HG02623 (cell line): ENCODE measurements around the gene RFC5.
"Not testable (repeated sequence)": the region's sequence is repeated elsewhere in the genome, so short reads cannot be mapped to it uniquely, and the experiment has no call there.

Experiments used
- ATAC-seq: cut with Tn5 transposase; IDR thresholded peaks from one replicate; pipeline ENCODE4 v1.9.1; 2021; ENCODE audit warnings: moderate library complexity; ENCODE audit not compliant: unreplicated experiment

The RFC5 gene, protein sequence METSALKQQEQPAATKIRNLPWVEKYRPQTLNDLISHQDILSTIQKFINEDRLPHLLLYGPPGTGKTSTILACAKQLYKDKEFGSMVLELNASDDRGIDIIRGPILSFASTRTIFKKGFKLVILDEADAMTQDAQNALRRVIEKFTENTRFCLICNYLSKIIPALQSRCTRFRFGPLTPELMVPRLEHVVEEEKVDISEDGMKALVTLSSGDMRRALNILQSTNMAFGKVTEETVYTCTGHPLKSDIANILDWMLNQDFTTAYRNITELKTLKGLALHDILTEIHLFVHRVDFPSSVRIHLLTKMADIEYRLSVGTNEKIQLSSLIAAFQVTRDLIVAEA

GRCh38 chr12:118016424-118017264 lies at the start of gene RFC5:
Gene RFC5 (plus strand): TSS chr12:118016703. CDS start chr12:118016828, 125 bp downstream.
- ATAC-seq, result peak; percentile 98

GRCh38 chr12:117967043-117967442 lies 49.5 kb upstream of the RFC5 start:
- ATAC-seq, result no peak

DNA sequence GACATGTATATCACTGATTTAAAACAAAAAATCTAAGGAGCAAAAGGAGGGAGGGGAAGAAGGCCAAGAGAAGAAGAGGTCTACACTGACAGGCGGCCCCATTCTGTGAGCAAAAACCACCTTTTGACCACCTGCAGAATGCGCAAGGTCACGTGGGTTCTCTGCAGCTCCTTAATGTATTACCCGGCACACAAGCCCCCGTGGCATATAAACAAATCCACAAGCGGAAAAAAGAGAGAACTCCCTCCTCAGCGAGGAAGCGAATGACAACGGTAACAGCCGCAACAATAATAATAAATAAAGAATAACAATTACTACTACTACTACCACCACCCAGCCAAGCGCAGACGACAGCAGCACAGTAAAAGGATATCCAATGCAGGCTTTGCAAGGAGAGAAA lies 49.0 kb upstream of the RFC5 start:
- no peak for ATAC-seq

DNA sequence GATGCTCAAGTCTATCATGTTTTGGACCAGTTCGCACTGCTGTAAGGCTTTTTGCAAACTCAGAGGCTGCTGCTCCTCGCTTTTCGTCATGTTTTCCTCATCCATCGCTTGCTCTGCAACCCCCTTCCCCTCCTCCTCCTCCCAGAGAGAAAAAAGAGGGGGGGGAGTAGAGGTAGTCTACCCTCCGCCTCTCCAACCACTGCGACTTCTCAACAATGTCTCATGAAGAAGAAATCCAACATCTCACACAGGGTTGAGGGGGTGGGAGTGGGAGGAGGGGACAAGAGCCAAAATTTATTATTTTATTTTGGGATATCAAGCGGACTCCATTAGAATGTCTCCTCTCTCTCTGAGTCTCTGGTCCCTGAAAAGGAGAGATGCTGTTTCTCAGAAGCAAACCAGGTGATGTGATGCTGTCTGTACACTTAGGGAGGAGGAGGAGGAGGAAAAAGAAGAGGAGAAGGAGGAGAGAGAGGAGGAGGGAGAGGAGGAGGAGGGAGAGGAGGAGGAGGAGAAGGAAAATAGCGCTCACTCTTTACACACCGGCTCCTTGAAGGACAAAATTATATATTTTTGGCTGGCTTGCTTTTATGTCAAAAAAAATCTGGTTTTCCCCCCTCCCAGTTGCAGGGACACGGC lies 48.2 kb upstream of the RFC5 start:
- no peak for ATAC-seq

- peak; percentile 50 for ATAC-seq
Measured at GRCh38 chr12:117968826-117969659, 47.5 kb upstream of the RFC5 start, which contains the start of gene KSR2. Gene KSR2 (minus strand): TSS chr12:117968990. CDS start chr12:117968255, 735 bp downstream.

DNA sequence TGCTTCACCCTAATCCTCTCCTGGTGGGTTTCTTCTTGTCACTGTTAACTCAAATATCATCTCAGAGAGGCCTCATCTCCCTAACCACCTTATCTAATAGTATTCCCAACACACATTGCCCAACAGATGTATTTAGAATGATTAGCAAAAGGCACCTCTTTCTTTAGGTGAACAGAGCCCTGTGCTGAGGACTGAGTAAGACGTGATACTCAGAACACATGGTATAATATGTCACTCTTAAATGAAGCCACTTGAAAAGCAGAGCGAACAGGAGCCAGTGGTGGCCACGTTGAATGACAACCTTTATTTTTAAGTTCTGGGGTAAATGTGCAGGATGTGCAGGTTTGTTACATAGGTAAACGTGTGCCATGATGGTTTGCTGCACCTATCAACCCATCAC lies 46.2 kb upstream of the RFC5 start:
- ATAC-seq, result no peak

DNA sequence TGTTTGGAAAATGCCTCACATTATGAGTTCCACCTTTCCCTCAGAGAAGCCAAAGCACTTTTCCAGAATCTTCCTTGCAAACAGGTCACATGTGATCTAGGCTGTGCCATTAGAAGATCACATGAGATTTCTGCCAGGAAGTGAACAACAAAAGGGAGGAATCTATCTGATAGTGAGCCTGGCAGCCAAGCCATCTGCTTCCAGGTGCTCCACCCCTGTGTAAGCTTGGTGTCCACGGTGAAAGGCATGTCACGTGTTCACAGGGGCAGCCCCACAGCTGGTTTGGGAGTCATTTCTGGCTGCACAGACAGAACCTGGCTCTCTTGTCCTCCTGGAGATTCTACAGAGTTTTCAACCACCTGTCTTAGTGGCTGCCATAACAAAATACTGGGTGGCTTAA lies 44.2 kb upstream of the RFC5 start:
- no peak for ATAC-seq

DNA sequence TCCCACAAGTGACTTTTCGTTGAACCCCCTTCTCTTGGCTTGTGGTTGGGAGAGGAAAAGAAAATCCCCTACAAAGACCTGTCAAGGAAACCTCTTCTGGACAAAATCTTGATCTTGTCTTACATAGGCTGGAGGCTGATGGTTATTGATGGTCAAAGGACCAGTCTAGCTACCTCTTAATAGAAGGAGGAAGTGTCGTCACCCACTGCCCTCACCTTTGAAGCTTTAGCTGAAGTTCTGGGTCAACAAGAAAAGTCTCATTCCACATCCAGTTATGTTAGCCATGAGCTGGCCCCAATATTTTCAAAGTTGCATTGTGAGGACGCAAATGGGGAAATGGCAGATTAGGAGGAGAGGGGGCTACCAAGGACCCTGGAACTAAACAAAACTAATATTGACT lies 41.5 kb upstream of the RFC5 start:
- no peak for ATAC-seq

GRCh38 chr12:117977373-117977772 lies 39.1 kb upstream of the RFC5 start:
- no peak for ATAC-seq

DNA sequence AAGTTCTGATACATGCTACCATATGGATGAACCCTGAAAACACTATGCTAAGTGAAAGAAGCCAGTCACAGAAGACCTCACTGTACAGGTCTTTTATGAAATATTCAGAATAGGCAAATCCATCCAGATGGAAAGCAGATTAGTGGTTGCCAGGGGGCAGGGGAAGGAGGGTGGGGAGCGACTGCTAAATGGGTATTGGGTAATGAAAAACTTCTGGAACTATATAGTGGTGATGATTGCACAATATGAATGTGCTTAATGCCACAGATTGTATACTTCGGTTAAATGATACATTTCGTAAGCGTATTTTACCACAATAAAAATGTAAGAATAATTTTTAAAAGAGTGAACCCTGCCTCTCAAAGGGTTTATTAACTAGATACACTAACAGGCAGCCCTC lies 35.9 kb upstream of the RFC5 start:
- ATAC-seq, result no peak

DNA sequence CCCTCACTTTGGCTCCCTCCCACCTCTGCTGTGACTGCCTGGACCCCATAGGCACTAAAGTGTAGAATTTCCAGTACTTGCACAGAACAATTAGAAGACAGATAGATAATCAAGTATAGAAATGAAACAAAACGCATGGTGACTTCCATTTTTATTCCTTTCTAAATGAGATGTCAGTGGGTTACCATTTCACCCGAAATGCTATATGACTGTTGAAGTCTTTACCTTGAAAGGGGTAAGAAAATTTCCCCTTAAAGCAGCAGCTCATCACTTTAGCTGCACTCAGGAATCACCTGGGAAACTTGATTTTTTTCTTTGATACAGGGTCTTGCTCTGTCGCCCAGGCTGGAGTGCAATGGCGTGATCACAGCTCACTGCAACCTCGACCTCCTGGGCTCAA lies 35.2 kb upstream of the RFC5 start:
- no peak for ATAC-seq

GRCh38 chr12:117985182-117985581 lies 31.3 kb upstream of the RFC5 start:
- ATAC-seq, result no peak

- no peak for ATAC-seq
Measured at GRCh38 chr12:117986705-117987469, 29.6 kb upstream of the RFC5 start.

DNA sequence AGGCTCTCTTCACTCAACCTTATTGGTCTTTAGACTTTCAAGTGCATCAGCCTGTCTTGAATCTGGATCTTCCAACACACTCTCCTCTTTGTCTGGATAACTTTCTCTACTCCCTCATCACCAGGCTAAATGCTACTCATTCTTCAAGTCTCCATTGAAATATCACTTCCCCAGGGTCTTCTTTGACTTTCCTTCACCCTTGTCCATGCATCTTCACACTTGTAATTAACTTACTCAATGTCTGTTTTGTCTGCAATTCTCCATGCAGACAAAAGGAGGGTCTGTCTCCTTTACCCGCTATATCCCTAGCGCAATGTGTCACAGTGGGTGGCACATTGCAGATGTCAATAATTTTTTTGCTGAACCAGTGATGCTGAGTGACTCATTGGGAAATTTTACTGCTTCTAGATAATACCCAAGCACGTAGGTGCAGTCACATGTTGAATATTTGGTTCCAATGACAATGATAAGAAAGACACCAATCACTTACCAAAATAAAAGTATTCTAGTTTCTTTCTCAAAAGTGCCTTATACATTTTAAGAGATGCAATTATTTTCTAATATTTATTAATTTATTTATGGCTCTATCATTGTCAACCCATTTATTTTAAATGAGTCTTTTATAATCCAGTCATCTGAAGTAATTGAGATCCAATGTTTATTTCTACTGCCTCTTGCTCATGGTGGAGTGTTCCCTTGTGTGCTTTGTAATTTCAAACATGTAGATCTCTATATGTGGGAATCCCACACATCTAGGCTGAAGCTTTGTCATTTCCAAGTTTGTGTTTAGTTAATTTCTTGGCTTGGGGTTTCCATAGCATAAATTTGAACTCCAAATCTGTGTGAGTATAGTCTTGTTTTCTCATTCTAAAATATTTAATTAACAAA lies 21.7 kb upstream of the RFC5 start:
- ATAC-seq, result no peak

DNA sequence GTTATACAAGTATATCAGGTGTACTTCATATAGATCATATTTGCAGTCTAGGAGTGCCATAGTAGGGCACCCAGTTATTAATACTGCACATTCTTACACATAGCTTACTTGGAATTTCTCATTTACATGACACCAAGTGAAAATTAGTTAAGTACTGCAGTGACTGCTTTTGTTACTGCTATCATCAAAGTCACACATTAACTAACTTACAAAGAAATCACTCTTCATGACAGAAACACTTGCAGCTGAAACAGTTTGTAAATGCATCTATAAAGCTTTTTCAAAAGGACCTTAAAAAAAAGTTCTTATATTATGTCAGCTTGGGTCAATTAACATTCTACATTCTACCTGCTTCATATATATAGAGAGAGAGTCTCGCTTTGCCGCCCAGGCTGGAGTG lies 17.8 kb upstream of the RFC5 start:
- ATAC-seq, result no peak

DNA sequence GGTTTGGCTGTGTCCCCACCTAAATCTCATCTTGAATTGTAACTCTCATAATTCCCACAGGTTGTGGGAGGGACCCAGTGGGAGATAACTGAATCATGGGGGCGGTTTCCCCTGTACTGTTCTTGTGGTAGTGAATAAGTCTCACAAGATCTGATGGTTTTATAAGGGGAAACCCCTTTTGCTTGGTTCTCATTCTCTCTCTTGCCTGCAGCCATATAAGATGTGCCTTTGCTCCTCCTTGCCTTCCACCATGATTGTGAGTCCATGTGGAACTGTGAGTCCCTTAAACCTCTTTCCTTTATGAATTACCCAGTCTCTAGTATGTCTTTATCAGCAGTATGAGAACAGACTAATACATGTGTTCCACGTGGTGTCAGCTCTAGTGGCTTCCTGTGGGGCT lies 16.7 kb upstream of the RFC5 start:
- ATAC-seq, result not testable (repeated sequence)

DNA sequence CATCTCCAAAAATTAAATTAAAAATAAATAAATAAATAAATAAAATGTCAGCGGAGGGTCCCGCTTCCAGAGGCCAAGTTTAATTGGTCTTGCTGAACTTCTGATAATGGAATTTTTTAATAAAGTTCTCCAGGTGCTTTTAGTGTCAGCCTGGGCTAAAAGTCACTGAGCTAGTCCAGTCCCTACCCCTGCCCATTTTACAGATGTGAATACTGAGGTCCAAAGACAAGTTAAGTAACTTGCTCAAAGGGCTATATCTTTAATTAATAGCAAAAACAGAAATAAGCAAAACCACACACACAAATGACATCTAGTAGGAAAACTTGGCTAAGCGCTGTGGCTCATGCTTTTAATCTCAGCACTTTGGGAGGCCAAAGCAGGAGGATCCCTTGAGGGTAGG lies 5.6 kb upstream of the RFC5 start:
- no peak for ATAC-seq

- ATAC-seq, result no peak
Measured at GRCh38 chr12:118011377-118011776, 5.1 kb upstream of the RFC5 start.

DNA sequence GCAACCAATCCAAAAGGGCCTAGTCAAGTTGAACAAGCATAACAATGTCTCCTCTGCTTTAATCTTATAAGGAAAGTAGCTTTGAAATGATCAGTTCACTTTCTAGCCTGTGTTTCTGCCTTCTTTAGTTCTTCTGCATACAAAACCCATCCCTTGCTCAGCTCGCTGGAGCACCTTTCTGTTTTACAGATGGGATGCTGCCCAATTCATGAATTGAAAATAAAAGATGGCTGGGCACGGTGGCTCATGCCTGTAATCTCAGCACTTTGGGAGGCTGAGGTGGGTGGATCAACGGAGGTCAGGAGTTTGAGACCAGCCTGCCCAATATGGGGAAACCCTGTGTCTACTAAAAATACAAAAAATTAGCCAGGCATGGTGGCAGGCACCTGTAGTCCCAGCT lies 4.5 kb upstream of the RFC5 start:
- no peak for ATAC-seq
